IMR-90 (cell line): Measurements from ENCODE around the gene PLD6. TPM values are rescaled to one million over a fixed set of nuclear protein-coding genes. Genes with fewer than 3 reads are reported as not detected.
"Not testable (repeated sequence)": the region's sequence is repeated elsewhere in the genome, so short reads cannot be mapped to it uniquely, and the experiment has no call there.

Experiments used
- ATAC-seq: fragments of 200-7000 bp; cut with Tn5 transposase; 2 replicates; pipeline ENCODE4 v1.9.1; 2020; ENCODE audit warnings: low read depth, mild to moderate bottlenecking, moderate library complexity
- BruUV-seq: library from RNA; stranded (reverse); fragments of 400-500 nt; replicated peaks from 2 replicates; lab custom pipeline; 2021; lab: Mats Ljungman, UMichigan
- CTCF ChIA-PET: fragments of 300-600 bp; formaldehyde crosslinking; extraction: SDS; loops from one replicate; lab custom pipeline; 2021; ENCODE audit warnings: antibody characterized with exemption; lab: Yijun Ruan, JAX
- POLR2A ChIA-PET: fragments of 300-600 bp; sonication (Branson Sonifier 250); formaldehyde crosslinking; loops from one replicate; lab custom pipeline; 2022; ENCODE audit warnings: antibody characterized with exemption; ENCODE audit not compliant: unreplicated experiment; lab: Charles Lee
- DNase-seq: peaks from one replicate; pipeline ENCODE4 v3.0.0; 2013
- H2AFZ ChIP-seq: replicated peaks from 2 replicates; pipeline ENCODE3; 2013; ENCODE audit warnings: low read length, mild to moderate bottlenecking; ENCODE audit not compliant: poor library complexity
- H2AK5ac ChIP-seq: 2 replicates; pipeline ENCODE4 v1.6.1; 2013; ENCODE audit warnings: low read depth, low read length, inconsistent platforms
- H2AK9ac ChIP-seq: replicated peaks from 2 replicates; pipeline ENCODE3; 2013; ENCODE audit warnings: mild to moderate bottlenecking, low read depth, low read length, moderate library complexity; ENCODE audit not compliant: poor library complexity
- H2BK120ac ChIP-seq: 2 replicates; pipeline ENCODE4 v1.6.1; 2013; ENCODE audit warnings: low read depth, low read length, inconsistent platforms
- H2BK15ac ChIP-seq: 3 replicates; pipeline ENCODE4 v1.6.1; 2013; ENCODE audit warnings: low read depth, low read length, inconsistent platforms
- H2BK20ac ChIP-seq: 2 replicates; pipeline ENCODE4 v1.6.1; 2013; ENCODE audit warnings: low read depth, mild to moderate bottlenecking, inconsistent platforms, low read length, moderate library complexity
- H2BK5ac ChIP-seq: 2 replicates; pipeline ENCODE4 v1.6.1; 2013; ENCODE audit warnings: mild to moderate bottlenecking, low read depth, low read length, inconsistent platforms; ENCODE audit not compliant: poor library complexity, severe bottlenecking
- H3K14ac ChIP-seq: replicated peaks from 2 replicates; pipeline ENCODE4 v1.6.1; 2013; ENCODE audit warnings: low read depth, low read length, inconsistent platforms
- H3K18ac ChIP-seq: 2 replicates; pipeline ENCODE4 v1.6.1; 2013; ENCODE audit warnings: low read depth, low read length, control low read depth
- H3K23ac ChIP-seq: 2 replicates; pipeline ENCODE4 v1.6.1; 2013; ENCODE audit warnings: low read depth, low read length, inconsistent platforms
- H3K27ac ChIP-seq: 2 replicates; pipeline ENCODE4 v1.5.1; 2013; ENCODE audit warnings: mild to moderate bottlenecking, control low read depth, low read length; ENCODE audit not compliant: insufficient read depth
- H3K27me3 ChIP-seq: 2 replicates; pipeline ENCODE4 v1.6.1; 2013; ENCODE audit warnings: low read length; ENCODE audit not compliant: control insufficient read depth, insufficient read depth
- H3K36me3 ChIP-seq: 2 replicates; pipeline ENCODE4 v1.6.1; 2013; ENCODE audit warnings: low read length, mixed read lengths; ENCODE audit not compliant: control insufficient read depth, insufficient read depth
- H3K4ac ChIP-seq: 2 replicates; pipeline ENCODE4 v1.6.1; 2013; ENCODE audit warnings: low read depth, low read length, inconsistent platforms
- H3K4me1 ChIP-seq: 2 replicates; pipeline ENCODE4 v1.6.1; 2013; ENCODE audit warnings: low read length, mixed read lengths; ENCODE audit not compliant: control insufficient read depth, insufficient read depth
- H3K4me2 ChIP-seq: 2 replicates; pipeline ENCODE4 v1.6.1; 2013; ENCODE audit warnings: low read depth, mild to moderate bottlenecking, control low read depth, low read length, moderate library complexity
- H3K4me3 ChIP-seq: 2 replicates; pipeline ENCODE4 v1.5.1; 2013; ENCODE audit warnings: low read depth, mild to moderate bottlenecking, control low read depth, low read length, moderate library complexity; ENCODE audit not compliant: insufficient read depth
- H3K56ac ChIP-seq: 2 replicates; pipeline ENCODE4 v1.6.1; 2013; ENCODE audit warnings: low read length, inconsistent platforms; ENCODE audit not compliant: insufficient read depth; ENCODE audit errors: extremely low read depth
- H3K79me1 ChIP-seq, 2 experiments: 2 replicates each; pipeline ENCODE4 v1.6.1; 2013; ENCODE audit warnings: low read length in 2 of 2, inconsistent platforms in 1 of 2, low read depth in 1 of 2
- H3K9ac ChIP-seq: 2 replicates; pipeline ENCODE4 v1.6.1; 2013; ENCODE audit warnings: low read depth, low read length, control low read depth
- H3K9me1 ChIP-seq: 2 replicates; pipeline ENCODE4 v1.6.1; 2013; ENCODE audit warnings: low read length, inconsistent platforms; ENCODE audit not compliant: insufficient read depth
- H3K9me3 ChIP-seq: 2 replicates; pipeline ENCODE4 v1.6.1; 2013; ENCODE audit warnings: low read length; ENCODE audit not compliant: control insufficient read depth, insufficient read depth
- H4K20me1 ChIP-seq: 2 replicates; pipeline ENCODE4 v1.6.1; 2013; ENCODE audit warnings: low read length, inconsistent platforms; ENCODE audit not compliant: insufficient read depth
- H4K5ac ChIP-seq: 2 replicates; pipeline ENCODE4 v1.6.1; 2013; ENCODE audit warnings: mild to moderate bottlenecking, low read depth, low read length, control low read depth
- H4K8ac ChIP-seq, 2 experiments: 2 replicates each; pipeline ENCODE4 v1.6.1; 2013; ENCODE audit warnings: low read depth in 2 of 2, low read length in 2 of 2, control low read depth in 1 of 2, inconsistent platforms in 1 of 2
- H4K91ac ChIP-seq: 2 replicates; pipeline ENCODE4 v1.6.1; 2013; ENCODE audit warnings: low read depth, low read length, inconsistent platforms; ENCODE audit not compliant: insufficient read depth
- whole genome bisulfite sequencing, 2 experiments: methylation state at CpG; one replicate each; pipeline versions ENCODE4 v1.1.5 to v1.1.7; 2013; ENCODE audit warnings: missing lambda C conversion rate in 2 of 2; ENCODE audit not compliant: insufficient read length in 1 of 2; ENCODE audit errors: extremely low coverage in 2 of 2; 5-methylcytosine and 5-hydroxymethylcytosine counted together
- dilution Hi-C: fragments of 300-500 bp; cut with HindIII; formaldehyde crosslinking; loops from one replicate; pipeline ENCODE4 v1.14.3; 2018; ENCODE audit warnings: low sequenced_read_pairs; ENCODE audit not compliant: unreplicated experiment
- in situ Hi-C: fragments of 300-500 bp; cut with MboI; formaldehyde crosslinking; loops from 3 replicates; pipeline ENCODE4 v1.14.3; 2019; ENCODE audit warnings: low sequenced_read_pairs, inconsistent platforms, mixed read lengths
- intact Hi-C: fragments of 100-400 bp; cut with micrococcal nuclease; formaldehyde crosslinking; loops from 2 replicates; pipeline ENCODE4 v1.10.0; 2022
- polyA plus RNA-seq, 3 experiments: library from polyadenylated mRNA; depleted of rRNA; stranded (reverse); fragments of >200 nt; gene quantifications; 2 replicates each; pipeline ENCODE4 v1.2.3, GENCODE V29; 2012; ENCODE audit warnings: low replicate concordance in 1 of 3
- total RNA-seq: library from RNA; depleted of rRNA; stranded (reverse); fragments of >200 nt; gene quantifications from 2 replicates; pipeline ENCODE4 v1.2.3, GENCODE V29; 2012

Gene PLD6
- total and polyA plus RNA-seq, 2 of the 4 experiments (the other 2 are of a cell fraction) = 1.1 to 1.5 TPM

- intact Hi-C loops = not testable (repeated sequence)
These were observed 49.6 kb upstream of the PLD6 start for GRCh38 chr17:17255689-17256088.

More at GRCh38 chr17:17255689-17256088, 49.6 kb upstream of the PLD6 start:
- H2AK9ac ChIP-seq, H3K14ac ChIP-seq, H2BK20ac ChIP-seq, H3K4ac ChIP-seq, dilution Hi-C loops, H2BK15ac ChIP-seq, BruUV-seq, H2BK5ac ChIP-seq, H3K18ac ChIP-seq, H3K9ac ChIP-seq, DNase-seq, H3K9me1 ChIP-seq, H3K27me3 ChIP-seq, H3K56ac ChIP-seq, H4K20me1 ChIP-seq, H2AK5ac ChIP-seq, ATAC-seq, in situ Hi-C loops, H2BK120ac ChIP-seq, H3K9me3 ChIP-seq, H4K8ac ChIP-seq, H4K91ac ChIP-seq, H2AFZ ChIP-seq, H4K5ac ChIP-seq, POLR2A ChIA-PET, H3K27ac ChIP-seq, H3K4me3 ChIP-seq, H3K4me1 ChIP-seq, H3K4me2 ChIP-seq, H3K23ac ChIP-seq: not testable (repeated sequence)
- CTCF ChIA-PET = interaction anchor here (0.7 to 0.8 kb wide), 2 partner anchors 12 to 48 kb away, joined by 3 read pairs; no protein-coding TSS in a partner anchor
- no CpG with 5 or more reads among the region's 11 CpGs for WGBS, 2 experiments
- Histone ChIP-seq H3K79me1 (peaks cover 3 to 10% of the 10 kb centered on the region in 2 experiments; a peak in 2 of 4 replicates), H3K36me3 (peaks cover 46% of the 10 kb centered on the region)
